WERI-Rb-1 (cell line): Measurements from ENCODE around the gene TBCA.

Experiments used
- DNase-seq: peaks from one replicate; pipeline ENCODE4 v3.0.0-alpha.2; 2020
- H3K27ac ChIP-seq: fragments of 250-450 bp; sonication (Bioruptor Pico); 2 replicates; pipeline ENCODE4 v1.5.1; 2020; ENCODE audit warnings: mild to moderate bottlenecking, moderate library complexity
- H3K27me3 ChIP-seq: fragments of 250-450 bp; sonication (Bioruptor Pico); 2 replicates; pipeline ENCODE4 v1.5.1; 2021; ENCODE audit warnings: mild to moderate bottlenecking, low read depth, moderate library complexity; ENCODE audit not compliant: insufficient read depth, severe bottlenecking
- H3K36me3 ChIP-seq: fragments of 250-450 bp; sonication (Bioruptor Pico); 2 replicates; pipeline ENCODE4 v1.5.1; 2020; ENCODE audit warnings: mild to moderate bottlenecking, moderate library complexity
- H3K4me3 ChIP-seq: 2 replicates; pipeline ENCODE4 v1.5.1; 2011; ENCODE audit warnings: low read depth, mild to moderate bottlenecking, control low read depth, low read length
- H3K9me3 ChIP-seq: fragments of 250-450 bp; sonication (Bioruptor Pico); 2 replicates; pipeline ENCODE4 v1.5.1; 2021; ENCODE audit warnings: mild to moderate bottlenecking, moderate library complexity; ENCODE audit not compliant: severe bottlenecking
- TF ChIP-seq, protein P1 (sequence below): IDR thresholded peaks from 2 replicates; pipeline ENCODE4 v1.5.1; 2011; ENCODE audit warnings: low read depth, mild to moderate bottlenecking, control low read depth, inconsistent platforms, low read length

Gene TBCA

GRCh38 chr5:77698920-77699319 lies 77.2 kb downstream of the TBCA start:
- H3K4me3 ChIP-seq: no peak overlapping the region

GRCh38 chr5:77697692-77698091 lies 78.4 kb downstream of the TBCA start:
- Histone ChIP-seq H3K4me3 (no peak overlapping the region), H3K27ac (no peak overlapping the region), H3K9me3 (no peaks in the 10 kb centered on the region), H3K27me3 (no peaks in the 10 kb centered on the region), H3K36me3 (peaks cover 23% of the 10 kb centered on the region)
- TF ChIP-seq, protein P1, sequence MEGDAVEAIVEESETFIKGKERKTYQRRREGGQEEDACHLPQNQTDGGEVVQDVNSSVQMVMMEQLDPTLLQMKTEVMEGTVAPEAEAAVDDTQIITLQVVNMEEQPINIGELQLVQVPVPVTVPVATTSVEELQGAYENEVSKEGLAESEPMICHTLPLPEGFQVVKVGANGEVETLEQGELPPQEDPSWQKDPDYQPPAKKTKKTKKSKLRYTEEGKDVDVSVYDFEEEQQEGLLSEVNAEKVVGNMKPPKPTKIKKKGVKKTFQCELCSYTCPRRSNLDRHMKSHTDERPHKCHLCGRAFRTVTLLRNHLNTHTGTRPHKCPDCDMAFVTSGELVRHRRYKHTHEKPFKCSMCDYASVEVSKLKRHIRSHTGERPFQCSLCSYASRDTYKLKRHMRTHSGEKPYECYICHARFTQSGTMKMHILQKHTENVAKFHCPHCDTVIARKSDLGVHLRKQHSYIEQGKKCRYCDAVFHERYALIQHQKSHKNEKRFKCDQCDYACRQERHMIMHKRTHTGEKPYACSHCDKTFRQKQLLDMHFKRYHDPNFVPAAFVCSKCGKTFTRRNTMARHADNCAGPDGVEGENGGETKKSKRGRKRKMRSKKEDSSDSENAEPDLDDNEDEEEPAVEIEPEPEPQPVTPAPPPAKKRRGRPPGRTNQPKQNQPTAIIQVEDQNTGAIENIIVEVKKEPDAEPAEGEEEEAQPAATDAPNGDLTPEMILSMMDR: no peak
- DNase-seq: no peak

More at GRCh38 chr5:77698920-77699319, 77.2 kb downstream of the TBCA start:
- Histone ChIP-seq H3K36me3 (peaks cover 28% of the 10 kb centered on the region), H3K9me3 (no peaks in the 10 kb centered on the region), H3K27me3 (no peaks in the 10 kb centered on the region), H3K27ac (no peak overlapping the region)
- no peak for DNase-seq
- TF ChIP-seq, protein P1: no peak

GRCh38 chr5:77696120-77696519 lies 80.0 kb downstream of the TBCA start:
- no peaks in the 10 kb centered on the region for H3K27me3 ChIP-seq
- DNase-seq: no peak
- peaks cover 16% of the 10 kb centered on the region for H3K36me3 ChIP-seq
- no peak overlapping the region for H3K27ac ChIP-seq
- no peak overlapping the region for H3K4me3 ChIP-seq
- TF ChIP-seq, protein P1: no peak
- H3K9me3 ChIP-seq: no peaks in the 10 kb centered on the region

DNA sequence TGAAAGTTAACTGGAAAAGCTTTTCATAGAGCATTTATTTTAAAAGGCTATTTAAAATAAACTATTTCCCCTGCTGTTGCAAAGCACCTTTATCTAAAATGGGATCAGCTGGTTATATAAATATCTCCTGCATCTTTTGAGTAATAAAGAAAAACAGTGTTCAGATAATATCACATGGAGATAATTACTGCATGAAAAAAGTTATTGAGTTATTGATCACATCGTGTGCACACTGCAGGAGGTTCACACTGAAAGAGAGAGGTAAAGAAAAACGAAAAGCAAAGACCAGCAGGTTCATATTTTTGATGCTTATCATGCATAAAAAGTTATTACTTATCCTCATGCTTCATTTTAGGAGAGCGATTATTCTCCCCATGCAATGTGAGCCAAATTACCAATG lies 82.2 kb downstream of the TBCA start:
- Histone ChIP-seq H3K9me3 (no peaks in the 10 kb centered on the region), H3K27ac (no peak overlapping the region), H3K4me3 (no peak overlapping the region), H3K27me3 (no peaks in the 10 kb centered on the region), H3K36me3 (peaks cover 25% of the 10 kb centered on the region)
- no peak for DNase-seq
- TF ChIP-seq, protein P1: no peak

- TF ChIP-seq, protein P1: no peak
- no peak for DNase-seq
- H3K27ac ChIP-seq: no peak overlapping the region
- H3K27me3 ChIP-seq: no peaks in the 10 kb centered on the region
- no peaks in the 10 kb centered on the region for H3K9me3 ChIP-seq
- H3K4me3 ChIP-seq: no peak overlapping the region
- H3K36me3 ChIP-seq: peaks cover 2% of the 10 kb centered on the region
These were observed 92.9 kb downstream of the TBCA start for GRCh38 chr5:77683171-77683732.

DNA sequence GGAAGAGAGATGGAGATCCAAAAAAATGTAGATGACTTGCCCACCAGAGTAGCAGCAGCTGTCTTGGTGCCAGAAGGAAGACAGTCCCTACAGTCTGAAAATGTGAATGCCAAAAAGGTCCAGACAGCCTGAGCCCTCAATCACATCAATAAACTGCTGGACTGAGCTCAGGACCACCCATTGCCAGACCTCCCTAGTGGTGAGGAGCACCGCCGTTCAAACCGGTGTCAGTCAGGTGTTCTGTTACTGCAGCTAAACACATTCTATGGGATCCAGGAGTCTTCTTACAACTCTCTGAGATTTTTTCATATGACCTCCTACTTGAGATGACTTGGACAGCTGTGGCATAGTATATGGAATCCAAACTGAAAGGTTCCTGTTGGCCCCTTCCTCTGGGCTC lies 105.6 kb downstream of the TBCA start:
- Histone ChIP-seq H3K27ac (no peak overlapping the region), H3K4me3 (no peak overlapping the region), H3K27me3 (no peaks in the 10 kb centered on the region), H3K9me3 (no peaks in the 10 kb centered on the region), H3K36me3 (no peaks in the 10 kb centered on the region)
- no peak for DNase-seq
- TF ChIP-seq, protein P1: no peak
